HTERT RPE-1 (cell line): ENCODE results near the gene SPOCK1.

Source experiments
- in situ Hi-C: fragments of 300-500 bp; cut with MboI; formaldehyde crosslinking; loops from 4 replicates; pipeline ENCODE4 v1.14.3; 2020; ENCODE audit warnings: low sequenced_read_pairs

SPOCK1 gene

GRCh38 chr5:137304226-137304874, 194.8 kb downstream of the SPOCK1 start:
- in situ Hi-C loops = no loop called here

- in situ Hi-C loops = no loop called here
Observed at GRCh38 chr5:137303509-137303908, 195.6 kb downstream of the SPOCK1 start.

- in situ Hi-C loops = no loop called here
Observed at GRCh38 chr5:137300411-137301240, 198.5 kb downstream of the SPOCK1 start.

- in situ Hi-C loops = no loop called here
Observed at GRCh38 chr5:137296213-137296781, 202.8 kb downstream of the SPOCK1 start.

- in situ Hi-C loops = no loop called here
Observed at GRCh38 chr5:137294604-137295003, 204.5 kb downstream of the SPOCK1 start.

GRCh38 chr5:137292461-137293027, 206.6 kb downstream of the SPOCK1 start:
- in situ Hi-C loops = no loop called here

GRCh38 chr5:137291436-137291835, 207.7 kb downstream of the SPOCK1 start:
- in situ Hi-C loops = no loop called here

GRCh38 chr5:137291031-137291430, 208.1 kb downstream of the SPOCK1 start:
- in situ Hi-C loops = no loop called here

- in situ Hi-C loops = no loop called here
Observed at GRCh38 chr5:137290373-137290772, 208.8 kb downstream of the SPOCK1 start.

- in situ Hi-C loops = no loop called here
Observed at GRCh38 chr5:137289856-137290255, 209.3 kb downstream of the SPOCK1 start.

GRCh38 chr5:137287569-137287968, 211.6 kb downstream of the SPOCK1 start:
- in situ Hi-C loops = no loop called here

GRCh38 chr5:137286025-137286610, 213.0 kb downstream of the SPOCK1 start:
- in situ Hi-C loops = no loop called here

GRCh38 chr5:137283801-137284200, 215.3 kb downstream of the SPOCK1 start:
- in situ Hi-C loops = no loop called here

GRCh38 chr5:137282216-137282615, 216.9 kb downstream of the SPOCK1 start:
- in situ Hi-C loops = no loop called here

GRCh38 chr5:137281201-137281600, 217.9 kb downstream of the SPOCK1 start:
- in situ Hi-C loops = no loop called here

- in situ Hi-C loops = no loop called here
Observed at GRCh38 chr5:137280656-137281055, 218.5 kb downstream of the SPOCK1 start.

GRCh38 chr5:137279521-137280231, 219.4 kb downstream of the SPOCK1 start:
- in situ Hi-C loops = no loop called here

GRCh38 chr5:137278476-137278875, 220.7 kb downstream of the SPOCK1 start:
- in situ Hi-C loops = no loop called here

- in situ Hi-C loops = no loop called here
Observed at GRCh38 chr5:137275083-137275482, 224.0 kb downstream of the SPOCK1 start.

GRCh38 chr5:137273511-137273910, 225.6 kb downstream of the SPOCK1 start:
- in situ Hi-C loops = no loop called here

- in situ Hi-C loops = no loop called here
Observed at GRCh38 chr5:137272831-137273230, 226.3 kb downstream of the SPOCK1 start.
